ENCODE results near the gene TMED10. TPM values are rescaled to one million over a fixed set of nuclear protein-coding genes. Genes with fewer than 3 reads are reported as not detected.
"Not testable (repeated sequence)": the region's sequence is repeated elsewhere in the genome, so short reads cannot be mapped to it uniquely, and the experiment has no call there.

The TMED10 gene
- total RNA-seq, 1 donor from 2014 or later = 189 TPM

DNA sequence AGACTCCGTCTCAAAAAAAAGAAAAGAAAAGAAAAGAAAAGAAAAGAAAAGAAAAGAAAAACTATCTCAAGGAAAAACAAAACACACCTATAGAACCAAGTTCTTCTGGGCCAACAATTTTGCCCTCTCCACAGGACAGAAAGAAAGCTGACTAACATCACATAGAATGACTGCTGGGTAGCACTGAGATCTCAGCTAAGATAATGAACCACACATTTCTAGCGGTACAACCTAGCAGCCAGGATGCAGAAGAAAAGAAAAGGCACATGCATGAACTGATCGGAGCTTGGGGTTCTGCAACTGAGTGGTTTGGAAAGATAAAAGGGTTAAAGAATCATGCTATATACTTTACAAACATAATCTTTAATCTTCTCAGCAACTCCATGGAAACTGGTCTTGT is 19.5 kb downstream of the TMED10 start:
- no peak for DNase-seq

DNA sequence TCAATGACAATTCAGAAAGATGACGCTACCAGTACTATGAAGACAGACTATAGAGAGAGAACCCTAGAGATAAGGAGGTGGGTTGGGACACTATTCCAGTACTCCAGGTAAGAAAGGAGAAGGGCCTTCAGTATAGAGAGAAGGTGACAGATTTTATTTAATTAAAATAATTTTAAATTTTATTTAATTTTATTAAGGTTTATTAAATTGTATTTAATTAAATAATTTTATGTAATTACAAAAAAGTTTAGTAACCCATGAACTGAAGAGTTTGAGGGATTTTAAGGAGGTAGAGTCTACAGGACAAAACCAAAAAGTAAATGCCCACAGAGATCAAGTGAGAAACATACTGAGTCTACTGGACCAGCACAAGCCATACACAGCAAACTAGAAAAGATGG is 20.3 kb downstream of the TMED10 start:
- DNase-seq = no peak

DNA sequence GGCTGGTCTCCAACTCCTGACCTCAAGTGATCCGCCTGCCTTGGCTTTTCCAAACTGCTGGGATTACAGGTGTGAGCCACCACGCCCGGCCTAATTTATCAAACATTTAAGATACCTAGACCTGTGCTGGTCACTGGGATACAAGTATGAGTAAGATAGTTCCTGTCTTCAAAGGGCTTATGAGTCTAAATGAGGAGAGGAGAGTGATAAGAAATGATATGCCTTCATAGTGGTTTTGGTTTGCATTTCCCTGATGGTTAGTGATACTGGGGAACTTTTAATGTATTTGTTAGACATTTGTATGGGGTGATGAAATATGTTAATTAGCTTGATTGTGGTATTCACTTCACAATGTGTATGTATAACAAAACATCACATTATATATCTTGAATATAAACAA is 21.2 kb downstream of the TMED10 start:
- DNase-seq = no peak

DNA sequence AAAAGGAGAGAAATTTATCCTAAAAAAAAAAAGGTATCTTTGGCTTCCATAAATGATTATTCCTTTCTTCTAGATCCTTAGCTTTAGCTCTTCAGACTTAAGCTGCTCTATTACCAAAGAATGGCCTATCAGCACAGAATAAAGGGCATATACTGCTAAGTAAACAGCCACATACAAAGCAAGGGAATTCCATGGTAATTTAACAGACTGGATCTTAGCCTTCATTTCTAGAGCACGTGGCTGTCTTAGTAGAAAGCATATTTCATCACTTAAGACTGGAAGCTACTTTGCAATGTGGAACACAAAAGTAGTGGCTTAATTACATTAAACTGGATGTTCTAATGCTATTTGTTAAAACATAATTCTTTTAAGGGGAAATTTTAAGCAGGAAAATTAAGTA is 23.1 kb downstream of the TMED10 start:
- DNase-seq = no peak

DNA sequence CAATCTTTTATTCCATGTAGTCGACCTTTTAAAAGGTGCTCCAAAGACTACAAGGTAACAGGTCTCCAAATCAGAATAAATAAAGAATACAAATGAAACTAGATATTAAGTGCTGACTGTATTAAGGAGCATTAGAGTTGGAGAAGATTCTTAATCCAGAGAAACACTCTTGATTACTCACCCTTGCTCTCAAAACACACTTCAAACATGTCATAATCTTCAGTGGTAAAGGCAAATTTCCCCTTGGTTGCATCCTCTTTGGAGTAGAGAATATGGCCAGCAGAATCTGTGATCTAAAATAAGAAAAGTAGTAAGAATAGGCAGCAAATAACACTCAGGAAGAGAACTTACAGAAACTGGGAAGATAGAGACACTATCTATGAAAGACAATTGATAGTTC is 24.6 kb downstream of the TMED10 start:
- no peak for DNase-seq

DNA sequence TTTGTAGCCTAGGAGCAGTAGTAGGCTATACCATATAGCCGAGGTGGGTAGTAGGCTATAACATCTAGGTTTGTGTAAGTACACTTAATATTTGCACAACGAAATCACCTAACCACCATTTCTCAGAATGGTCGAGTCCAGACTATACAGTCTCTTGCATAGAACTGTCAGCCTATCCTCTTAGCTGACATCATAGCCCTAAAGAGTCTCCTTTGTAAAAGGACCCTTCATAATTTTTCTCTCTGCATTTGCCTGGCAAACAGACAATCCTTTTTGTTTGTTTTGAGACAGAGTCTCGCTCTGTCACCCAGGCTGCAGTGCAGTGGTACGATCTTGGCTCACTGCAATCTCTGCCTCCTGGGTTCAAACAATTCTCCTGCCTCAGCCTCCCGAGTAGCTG is 25.8 kb downstream of the TMED10 start:
- DNase-seq = not testable (repeated sequence)

DNA sequence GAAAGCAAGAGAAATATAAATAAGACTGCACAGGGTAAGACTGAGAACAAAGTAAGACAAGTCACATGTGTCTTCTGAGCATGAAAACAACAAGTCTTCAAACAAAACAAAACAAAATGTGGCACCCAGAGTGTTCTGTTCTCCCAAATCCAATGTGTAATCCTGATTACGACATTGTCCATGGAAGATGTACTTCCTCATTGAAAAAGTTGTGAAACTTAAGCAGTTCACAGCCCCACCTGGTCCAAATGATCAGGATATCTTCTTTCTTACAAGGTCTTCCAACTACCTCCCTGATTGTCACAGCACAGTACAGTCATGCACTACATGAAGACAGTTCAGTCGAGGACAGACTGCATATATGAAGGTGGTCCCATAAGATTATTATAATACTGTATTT is 26.3 kb downstream of the TMED10 start:
- DNase-seq = no peak

DNA sequence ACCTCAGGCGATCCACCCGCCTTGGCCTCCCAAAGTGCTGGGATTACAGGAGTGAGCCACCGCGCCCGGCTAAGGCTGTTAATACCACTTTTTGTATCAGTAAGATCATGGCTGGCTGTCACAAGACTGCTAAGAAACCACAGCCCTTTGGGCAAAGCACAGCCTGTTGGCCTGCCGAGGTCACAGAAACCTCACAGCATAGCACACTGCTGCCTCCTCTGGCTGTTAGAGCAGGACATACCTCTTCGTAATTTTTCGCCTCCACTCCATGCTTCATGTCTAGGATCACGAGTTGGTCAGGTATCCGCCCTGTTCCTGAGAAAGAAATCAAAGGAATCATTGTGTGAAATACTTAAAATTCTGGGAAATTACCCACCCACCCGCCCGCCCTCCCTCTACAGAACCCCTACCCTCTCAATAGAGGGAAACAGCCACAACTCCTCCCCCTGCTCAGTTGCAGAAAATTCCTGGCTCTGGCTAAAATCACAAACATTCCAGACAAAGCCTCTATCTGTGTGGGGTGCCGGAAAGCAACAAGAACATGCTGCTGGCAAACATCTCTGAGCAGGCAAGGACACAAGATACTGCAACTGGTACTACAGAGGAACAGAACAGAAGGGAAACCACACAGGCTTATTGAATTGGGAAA is 28.9 kb downstream of the TMED10 start:
- peak; percentile 74 for DNase-seq

DNA sequence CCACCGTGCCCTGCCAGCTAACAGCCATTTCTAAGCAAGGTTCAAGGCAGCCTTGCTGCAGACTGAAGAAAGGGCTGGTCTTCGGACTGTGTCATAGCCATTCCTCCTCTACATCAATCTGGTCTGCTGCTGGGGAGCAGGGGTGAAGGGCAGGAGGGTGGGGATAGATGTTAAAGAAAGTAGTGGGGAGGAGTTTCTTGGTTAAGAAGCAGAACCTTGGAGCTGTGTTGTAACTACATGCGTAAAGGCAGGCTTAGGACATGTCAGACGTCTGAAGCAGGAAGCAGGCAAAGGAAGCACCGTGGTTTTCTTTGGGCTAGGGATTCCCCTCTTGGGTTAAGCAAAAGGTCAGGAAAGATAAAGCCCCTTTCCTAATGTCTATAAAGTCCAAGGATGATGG is 31.5 kb downstream of the TMED10 start:
- no peak for DNase-seq

DNA sequence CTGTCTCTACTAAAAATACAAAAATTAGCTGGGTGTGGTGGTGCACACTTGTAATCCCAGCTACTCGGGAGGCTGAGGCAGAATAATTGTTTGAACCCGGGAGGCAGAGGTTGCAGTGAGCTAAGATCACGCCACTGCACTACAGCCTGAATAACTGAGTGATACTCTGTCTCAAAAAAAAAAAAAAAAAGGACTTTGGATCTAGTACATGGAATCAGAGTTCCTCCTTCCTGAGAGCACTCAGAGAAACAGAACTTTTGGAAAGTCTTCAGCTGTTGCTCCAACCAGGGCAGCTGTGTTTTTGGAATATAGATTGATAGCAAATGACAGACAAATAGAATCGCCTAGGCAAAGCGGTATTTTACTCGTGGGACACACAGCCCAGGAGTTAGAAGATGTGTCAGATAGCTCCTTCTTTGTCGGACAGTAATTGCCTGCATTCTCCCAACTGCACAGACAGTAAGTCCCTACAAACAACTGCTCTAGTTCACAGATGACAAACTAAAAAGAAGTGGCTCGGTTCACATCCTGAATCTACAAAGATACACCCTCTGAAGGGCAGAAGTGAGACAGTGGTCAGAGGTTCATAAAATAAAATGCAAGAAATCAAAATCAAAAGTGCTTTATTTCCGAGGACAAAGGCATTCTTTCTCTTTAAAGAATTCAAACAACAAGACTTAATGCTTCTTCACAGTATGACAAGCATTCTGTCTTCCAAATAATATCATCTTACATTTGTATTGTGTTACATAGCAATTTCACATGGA is 32.5 kb downstream of the TMED10 start:
- no peak for DNase-seq

DNA sequence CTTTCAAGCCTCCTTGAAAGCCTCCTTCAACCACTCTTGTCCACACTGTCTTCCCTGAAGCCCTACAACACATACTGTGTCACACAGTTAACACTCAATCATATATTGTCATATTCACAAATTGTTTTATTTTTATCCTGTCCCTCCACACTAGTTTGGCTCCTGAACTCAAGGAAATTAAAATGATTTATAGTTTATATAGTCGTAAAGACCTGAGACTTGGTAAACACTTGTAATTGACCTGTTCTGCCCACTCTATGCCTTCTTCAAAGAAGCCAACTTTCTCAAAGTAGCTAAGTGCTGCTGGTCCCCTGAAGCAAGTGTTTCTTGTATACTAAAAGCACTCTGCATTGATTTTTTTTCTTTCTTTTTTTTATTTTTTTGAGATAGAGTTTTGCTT is 33.9 kb downstream of the TMED10 start:
- no peak for DNase-seq

DNA sequence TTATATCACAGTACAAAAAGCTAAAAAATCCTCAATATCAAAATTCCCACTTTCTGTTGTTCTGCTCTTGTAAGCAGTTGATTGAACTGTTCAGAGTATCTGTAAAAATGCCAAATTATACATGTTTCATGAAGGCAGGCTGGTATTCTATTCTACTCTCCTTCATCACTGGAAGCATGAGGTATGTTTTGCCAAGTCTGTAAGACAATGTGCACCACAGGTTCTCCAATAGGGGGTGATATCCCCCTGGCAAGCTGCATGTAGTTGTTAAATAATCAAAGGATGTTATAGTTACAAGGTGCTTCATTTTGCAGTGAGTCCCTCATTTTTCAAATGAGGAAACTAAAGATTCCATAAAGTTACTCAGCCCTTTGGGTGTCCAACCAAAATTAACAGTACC is 34.4 kb downstream of the TMED10 start:
- no peak for DNase-seq

DNA sequence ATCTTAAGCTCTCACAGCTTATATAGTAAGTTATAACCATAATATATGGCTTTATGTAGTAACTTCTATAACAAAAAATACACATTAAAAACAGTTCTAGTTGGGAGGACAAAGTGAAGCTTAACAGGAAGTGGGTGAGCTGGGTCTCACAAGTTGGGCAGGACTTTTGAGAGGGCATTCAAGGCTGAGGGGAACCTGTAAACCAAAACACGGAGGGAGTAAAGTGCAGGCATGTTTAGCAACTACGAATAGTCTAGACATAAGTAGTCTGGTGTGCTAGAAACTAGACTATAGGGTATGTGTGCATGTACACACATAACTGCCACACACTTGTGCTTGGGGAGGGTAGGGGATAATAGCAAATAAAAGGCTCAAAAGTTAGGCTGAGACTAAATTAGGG is 35.4 kb downstream of the TMED10 start:
- DNase-seq = no peak

DNA sequence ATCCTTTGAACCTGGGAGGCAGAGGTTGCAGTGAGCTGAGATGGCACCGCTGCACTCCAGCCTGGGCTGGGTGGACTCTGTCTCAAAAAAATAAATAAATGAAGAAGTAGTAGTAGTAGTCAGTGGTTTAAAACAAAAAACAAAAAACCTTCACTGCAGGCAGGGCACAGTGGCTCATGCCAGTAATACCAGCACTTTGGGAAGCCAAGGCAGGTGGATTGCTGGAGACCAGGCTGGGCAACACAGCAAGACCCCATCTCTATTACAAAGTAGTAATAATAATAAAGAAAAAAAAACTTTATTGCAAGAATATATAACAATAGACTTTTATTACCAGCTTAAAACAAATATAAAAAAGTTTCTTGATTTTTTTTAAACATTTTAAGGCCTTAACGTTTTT is 35.8 kb downstream of the TMED10 start:
- no peak for DNase-seq

DNA sequence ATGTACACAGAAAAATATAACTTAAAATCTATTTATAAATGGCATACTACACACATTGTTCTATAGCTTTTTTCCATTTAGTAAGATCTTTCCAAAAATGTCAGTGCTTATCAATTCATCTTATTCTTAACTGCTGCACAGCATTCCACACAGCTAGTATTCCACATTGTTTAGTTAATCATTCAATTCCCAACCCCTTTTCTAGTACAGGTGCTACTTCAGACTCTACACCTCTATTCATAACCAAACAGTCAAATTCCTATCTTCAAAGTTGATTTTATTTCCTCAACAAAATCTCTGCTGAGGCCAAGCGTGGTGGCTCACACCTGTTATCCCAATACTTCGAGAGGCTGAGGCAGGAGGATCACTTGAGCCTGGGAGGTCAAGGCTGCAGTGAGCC is 37.2 kb downstream of the TMED10 start:
- no peak for DNase-seq

DNA sequence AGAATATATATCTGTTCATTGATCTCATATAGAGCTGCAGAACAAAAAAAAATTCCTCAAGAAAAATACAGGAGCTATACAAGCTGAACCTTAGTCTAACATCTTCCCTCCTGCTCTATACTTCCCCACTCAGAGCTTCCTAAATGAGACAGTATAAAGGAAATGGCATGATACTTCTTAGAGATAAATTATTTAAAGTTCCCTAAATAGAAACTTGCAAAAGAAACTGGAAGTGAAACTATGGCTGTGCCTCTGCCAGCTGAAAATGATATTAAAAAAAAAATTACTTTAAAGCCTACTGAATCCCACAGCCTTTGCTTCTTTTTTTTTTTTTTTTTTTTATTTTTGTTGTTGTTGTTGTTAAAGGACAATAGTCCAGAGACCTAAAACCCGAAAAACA is 37.9 kb downstream of the TMED10 start:
- no peak for DNase-seq

DNA sequence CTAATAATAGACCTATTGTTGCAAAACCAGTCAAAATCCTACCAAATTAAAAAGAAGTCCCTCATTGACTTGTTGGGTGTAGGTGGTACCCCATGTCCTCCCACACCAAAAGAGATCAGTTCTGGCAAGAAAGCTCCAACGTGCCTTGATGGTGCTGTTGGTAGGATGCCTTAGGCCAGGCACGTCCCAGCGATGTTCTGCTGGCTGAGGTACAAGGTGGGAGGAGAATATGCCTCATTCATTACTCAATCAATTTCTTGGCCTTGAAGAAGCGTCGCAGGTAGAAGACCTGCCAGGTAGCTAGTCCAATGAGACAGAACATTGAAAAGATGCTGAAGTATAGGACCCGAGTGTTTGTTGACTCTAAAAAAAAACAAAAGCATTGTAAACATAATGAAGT is 41.8 kb downstream of the TMED10 start:
- DNase-seq = no peak

DNA sequence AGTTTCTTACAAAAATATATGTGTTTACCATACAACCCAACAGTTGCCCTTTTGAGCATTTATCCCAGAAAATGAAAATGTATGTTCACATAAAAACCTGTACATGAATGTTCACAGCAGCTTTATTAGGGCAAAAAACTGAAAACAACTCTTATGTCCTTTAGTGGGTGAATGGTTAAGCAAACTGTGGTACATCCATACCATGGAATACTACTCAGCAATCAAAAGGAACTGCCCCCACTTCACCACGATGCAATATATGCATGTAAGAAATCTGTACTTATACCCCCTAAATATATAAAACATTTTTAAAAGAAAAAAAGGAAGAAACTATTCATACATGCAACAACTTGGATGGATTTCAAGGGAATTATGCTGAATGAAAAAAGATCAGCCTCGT is 42.8 kb downstream of the TMED10 start:
- no peak for DNase-seq

DNA sequence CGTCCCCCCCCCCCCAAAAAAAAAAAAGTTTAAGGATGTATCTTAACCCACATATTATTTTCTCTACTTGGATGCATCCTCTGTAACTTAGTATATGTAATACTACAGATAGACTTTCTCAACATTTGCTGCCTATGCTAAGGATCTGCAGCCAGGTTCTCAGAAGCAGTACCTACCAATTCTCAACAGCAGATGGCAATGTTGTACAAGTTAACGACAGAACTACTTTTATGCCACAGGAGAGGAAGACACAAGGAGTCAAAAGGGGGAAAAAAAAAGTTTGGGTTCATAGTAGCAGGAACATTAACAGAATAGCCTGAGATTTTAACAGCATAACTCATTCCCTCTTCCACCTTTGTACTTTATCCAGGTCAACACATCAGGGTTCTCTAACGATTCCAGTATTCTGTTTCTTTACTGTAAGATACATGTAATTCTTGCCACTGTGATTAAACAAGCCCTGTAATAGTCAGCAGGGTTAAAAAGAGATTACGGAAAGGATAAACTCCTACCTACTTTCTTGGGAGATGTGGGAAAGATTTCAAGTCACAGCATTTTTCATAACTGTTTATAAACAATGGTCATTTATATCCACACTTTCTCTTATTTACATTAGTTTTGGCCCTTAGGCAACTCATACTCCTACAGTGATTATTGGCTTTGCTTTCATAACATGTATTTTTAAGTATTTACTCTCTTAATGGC is 43.9 kb downstream of the TMED10 start:
- DNase-seq = peak; percentile 93

DNA sequence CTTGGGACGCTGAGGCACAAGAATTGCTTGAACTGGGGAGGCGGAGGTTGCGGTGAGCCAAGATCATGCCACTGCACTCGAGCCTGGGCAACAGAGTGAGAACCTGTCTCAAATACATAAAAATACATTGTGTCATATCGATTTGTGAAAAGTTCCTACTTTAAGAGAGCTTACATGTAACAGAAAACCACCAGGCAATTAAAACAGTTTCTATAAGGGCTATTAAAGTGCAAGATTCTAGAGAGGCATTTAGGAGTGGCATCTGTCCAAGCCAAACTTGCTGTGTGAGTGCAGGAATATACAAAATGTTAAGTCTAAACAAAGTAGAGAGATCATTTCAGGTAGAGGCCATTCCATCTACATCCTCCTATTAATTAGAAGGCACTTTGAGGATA is 47.8 kb downstream of the TMED10 start:
- DNase-seq = no peak

DNA sequence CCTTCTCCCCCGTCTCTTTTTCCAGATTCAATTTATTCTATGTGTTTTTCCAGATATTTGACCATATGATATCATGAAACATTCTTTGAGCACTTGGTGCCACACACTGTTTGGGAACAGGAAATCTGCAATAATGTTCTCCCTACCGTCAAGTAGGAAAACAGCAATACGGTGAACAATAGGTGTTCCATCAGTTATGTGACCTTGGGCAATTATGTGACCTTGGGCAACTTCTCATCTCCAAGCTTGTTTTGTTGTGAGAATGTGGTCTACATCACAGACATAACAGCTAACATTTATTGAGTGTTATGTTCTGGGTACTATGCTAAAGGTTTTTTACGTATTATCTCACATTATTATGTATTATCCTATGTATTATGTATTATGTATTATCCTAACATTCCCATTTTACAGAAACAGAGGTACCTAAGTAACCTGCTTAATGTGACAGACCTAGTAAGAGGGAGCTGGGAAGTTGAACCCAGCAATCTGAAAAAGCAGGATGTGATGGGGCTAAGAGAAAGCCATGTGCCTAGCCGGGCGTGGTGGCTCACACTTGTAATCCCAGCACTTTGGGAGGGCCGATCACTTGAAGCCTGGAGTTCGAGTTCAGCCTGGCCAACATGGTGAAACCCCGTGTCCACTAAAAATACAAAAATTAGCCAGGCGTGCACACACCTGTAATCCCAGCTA is 48.4 kb downstream of the TMED10 start:
- DNase-seq = no peak

DNA sequence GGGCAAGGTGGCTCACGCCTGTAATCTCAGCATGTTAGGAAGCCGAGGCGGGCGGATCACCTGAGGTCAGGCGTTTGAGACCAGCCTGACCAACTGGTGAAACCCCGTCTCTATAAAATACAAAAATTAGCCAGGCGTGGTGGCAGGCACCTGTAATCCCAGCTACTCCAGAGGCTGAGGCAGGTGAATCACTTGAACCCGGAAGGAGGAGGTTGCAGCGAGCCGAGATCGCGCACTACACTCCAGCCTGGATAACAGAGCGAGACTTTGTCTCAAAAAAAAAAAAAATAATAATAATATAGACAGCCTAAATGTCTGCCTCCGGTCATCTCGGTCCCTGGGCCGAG is 49.0 kb downstream of the TMED10 start:
- DNase-seq = not testable (repeated sequence)

Data from tongue (tissue), 2 donors.